ENCODE results near the gene CACNB3.
A peak's percentile ranks its signal among the peaks of the same experiment; 100 is the strongest.

Gene CACNB3

GRCh38 chr12:48788854-48789775 lies 29.2 kb upstream of the CACNB3 start, which contains the start of gene ADCY6:
ADCY6 (minus strand) TSS chr12:48789089; CDS start chr12:48783434, 5,655 bp downstream.
- no peak for DNase-seq

- DNase-seq: no peak
These were observed 28.4 kb upstream of the CACNB3 start for GRCh38 chr12:48789858-48790326.

- DNase-seq: no peak
These were observed 24.6 kb upstream of the CACNB3 start for GRCh38 chr12:48793696-48794095.

- no peak for DNase-seq
These were observed 23.4 kb upstream of the CACNB3 start for GRCh38 chr12:48794870-48795269.

- DNase-seq: peak; percentile 64
These were observed 22.5 kb upstream of the CACNB3 start for GRCh38 chr12:48795550-48796455.

DNA sequence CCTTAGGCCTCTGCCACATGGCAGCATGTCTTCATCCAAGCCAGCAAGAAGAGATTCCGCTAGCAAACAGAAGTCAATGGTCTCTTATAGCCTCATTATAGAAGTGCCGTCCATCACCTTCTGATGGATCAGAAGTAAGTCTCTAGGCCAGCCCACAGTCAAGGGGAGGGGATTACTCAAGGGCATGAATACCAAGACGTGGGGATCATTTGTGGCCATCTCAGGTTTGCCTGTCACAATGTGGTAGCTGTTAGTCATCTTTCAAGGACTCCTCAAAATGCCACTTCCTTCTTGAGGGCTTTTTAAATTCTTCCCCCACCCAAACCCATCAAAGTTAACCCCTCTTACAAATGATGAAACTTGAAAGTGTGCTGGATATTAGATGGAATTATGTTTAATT lies 21.3 kb upstream of the CACNB3 start:
- no peak for DNase-seq

DNA sequence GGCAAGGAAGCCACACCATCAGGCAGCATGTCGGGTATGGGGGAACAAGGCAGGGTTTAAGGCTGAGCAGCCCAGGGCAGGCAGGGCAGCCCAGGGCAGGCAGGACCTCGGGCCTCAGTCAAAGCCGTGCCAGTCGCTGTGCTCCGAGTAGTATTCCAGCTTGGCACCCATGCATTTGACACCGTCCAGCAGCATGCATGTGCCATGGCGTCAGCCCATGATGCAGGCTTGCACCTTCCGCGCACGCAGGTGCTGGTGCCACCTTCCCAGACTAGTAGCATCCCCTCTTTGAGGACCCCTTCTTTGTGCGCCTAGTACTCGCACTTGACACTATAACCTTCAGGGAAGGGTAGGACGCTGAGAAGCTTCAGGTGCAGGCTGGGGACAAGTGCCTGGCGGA lies 17.8 kb upstream of the CACNB3 start:
- DNase-seq: no peak

DNA sequence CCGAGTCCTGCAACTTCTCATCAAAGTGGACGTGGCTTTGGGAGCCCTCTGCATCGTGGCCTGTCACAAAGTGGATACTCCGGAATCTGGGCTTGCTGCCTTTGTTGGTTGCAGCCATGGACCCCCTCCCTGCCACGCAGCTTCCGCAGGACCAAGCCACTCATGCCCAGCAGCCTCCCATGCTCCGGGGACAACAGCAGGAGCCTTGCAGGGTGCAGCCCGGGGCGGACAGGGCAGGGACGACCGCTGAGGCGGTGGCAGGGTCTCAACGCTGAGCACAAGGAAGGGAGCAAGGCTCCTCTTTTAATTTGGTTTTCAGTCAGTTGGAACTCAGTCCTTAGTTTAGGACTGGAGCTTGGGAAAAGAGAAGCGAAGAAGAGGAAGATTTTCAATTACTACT lies 17.3 kb upstream of the CACNB3 start:
- DNase-seq: no peak

DNA sequence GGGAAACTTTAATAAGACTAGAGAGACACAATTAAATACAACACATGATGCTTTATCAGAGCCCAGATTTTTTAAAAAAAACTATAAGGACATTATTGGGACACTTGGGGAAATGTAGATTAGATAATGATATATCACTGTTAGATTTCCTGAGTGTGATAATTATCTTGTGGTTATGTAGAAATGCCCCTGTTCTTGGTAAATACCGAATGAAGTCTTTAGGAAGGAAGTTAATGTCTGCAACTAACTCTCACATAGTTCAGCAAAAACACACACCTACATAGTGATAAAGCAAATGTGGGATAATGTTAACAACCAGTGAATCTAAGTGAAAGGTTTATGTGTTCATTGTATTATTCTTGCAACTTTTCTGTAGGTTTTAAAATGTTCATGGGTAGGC lies 14.6 kb upstream of the CACNB3 start:
- no peak for DNase-seq

GRCh38 chr12:48807981-48808380 lies 10.3 kb upstream of the CACNB3 start:
- DNase-seq: no peak

- DNase-seq: no peak
These were observed 7.3 kb upstream of the CACNB3 start for GRCh38 chr12:48810903-48811431.

GRCh38 chr12:48811437-48812090 lies 6.7 kb upstream of the CACNB3 start:
- DNase-seq: no peak

- DNase-seq: no peak
These were observed 5.9 kb upstream of the CACNB3 start for GRCh38 chr12:48812389-48812788.

GRCh38 chr12:48813465-48814261 lies 4.6 kb upstream of the CACNB3 start:
- no peak for DNase-seq

- DNase-seq: peak; percentile 82
These were observed 3.8 kb upstream of the CACNB3 start for GRCh38 chr12:48814262-48815125.

GRCh38 chr12:48815126-48816110 lies 2.9 kb upstream of the CACNB3 start:
- DNase-seq: peak; percentile 30

DNA sequence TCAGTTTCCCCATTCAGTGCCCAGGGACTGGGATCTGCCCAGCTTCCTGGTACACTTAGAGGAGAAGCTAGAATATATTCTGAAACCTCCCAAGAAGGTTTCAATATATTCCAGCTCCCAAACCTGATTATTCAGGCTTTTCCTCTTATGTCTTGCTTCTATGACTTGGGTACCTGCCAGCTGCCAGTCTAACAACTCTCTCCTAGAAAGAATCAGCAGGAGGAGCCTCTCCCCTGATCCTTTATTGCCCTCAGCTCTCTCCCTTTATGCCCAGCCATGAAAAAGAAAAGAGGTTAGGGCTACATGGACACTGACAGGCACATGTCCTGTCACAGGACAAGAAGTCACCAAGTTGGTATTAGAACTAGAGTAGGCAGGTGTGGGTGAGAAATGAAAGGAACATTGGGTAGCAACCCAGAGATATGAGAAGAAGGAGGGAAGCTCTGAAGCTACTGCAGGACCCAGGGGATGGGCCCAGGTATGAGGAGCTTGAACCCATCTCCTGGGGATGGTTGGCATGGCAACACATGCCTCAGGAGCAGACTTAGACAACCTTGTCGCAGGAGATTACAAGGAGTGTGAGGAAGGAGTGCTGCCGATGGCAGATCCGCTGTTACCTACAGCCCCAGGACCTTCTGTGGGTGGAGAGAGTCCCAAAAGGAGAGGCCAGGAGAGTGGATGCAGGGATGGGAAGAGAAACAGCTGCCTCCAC lies 2.0 kb upstream of the CACNB3 start:
- no peak for DNase-seq

GRCh38 chr12:48818831-48819590 lies 715 bp downstream of the CACNB3 start:
- DNase-seq: peak; percentile 33
